Effector memory CD4-positive, alpha-beta T cell (primary cell): Measurements from ENCODE around the gene ERGIC1.

Experiments
- DNase-seq, 3 donors: peaks; one replicate each; pipeline ENCODE4 v3.0.0-alpha.2; 2020
- H3K27ac ChIP-seq: 2 replicates; pipeline ENCODE4 v1.7.0; 2013; ENCODE audit warnings: mild to moderate bottlenecking, low read length, moderate library complexity; ENCODE audit not compliant: insufficient read depth, poor library complexity, severe bottlenecking
- H3K27me3 ChIP-seq: replicated peaks from 2 replicates; pipeline ENCODE4 v1.7.0; 2013; ENCODE audit warnings: mild to moderate bottlenecking, low read length; ENCODE audit not compliant: insufficient read depth, control insufficient read depth, poor library complexity, severe bottlenecking
- H3K36me3 ChIP-seq: 2 replicates; pipeline ENCODE4 v1.7.0; 2013; ENCODE audit warnings: mild to moderate bottlenecking, low read length, moderate library complexity; ENCODE audit not compliant: control insufficient read depth, insufficient read depth
- H3K4me1 ChIP-seq: 2 replicates; pipeline ENCODE4 v1.7.0; 2013; ENCODE audit warnings: low read length, mild to moderate bottlenecking; ENCODE audit not compliant: control insufficient read depth, insufficient read depth, poor library complexity, severe bottlenecking
- H3K4me3 ChIP-seq: 2 replicates; pipeline ENCODE4 v1.7.0; 2013; ENCODE audit warnings: low read length, low read depth, mild to moderate bottlenecking; ENCODE audit not compliant: insufficient read depth, poor library complexity, severe bottlenecking
- H3K9me3 ChIP-seq: 2 replicates; pipeline ENCODE4 v1.7.0; 2013; ENCODE audit warnings: mild to moderate bottlenecking, low read length, moderate library complexity; ENCODE audit not compliant: control insufficient read depth

ERGIC1 gene

DNA sequence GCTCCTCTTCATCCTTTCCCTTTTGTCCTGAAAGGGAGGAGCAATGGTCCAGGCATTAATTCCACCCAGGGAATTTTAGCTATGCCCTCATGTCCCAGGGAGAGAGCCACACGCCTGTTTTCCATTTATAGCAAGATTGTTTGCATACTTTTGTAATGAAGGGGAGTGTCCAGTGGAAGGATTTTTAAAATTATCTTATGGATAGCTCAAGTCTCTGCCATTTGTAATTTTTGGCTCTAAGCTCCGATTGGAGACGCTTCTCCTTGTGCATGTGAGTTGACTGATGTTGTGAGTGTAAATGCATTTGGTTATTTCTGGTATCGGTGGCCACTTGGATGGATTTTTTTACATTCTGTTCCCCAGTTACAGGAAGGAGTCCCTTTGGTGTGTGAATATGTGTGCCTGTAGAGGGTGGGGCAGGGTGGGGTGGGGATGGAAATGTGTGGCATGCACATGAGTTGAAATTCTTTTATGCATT is 118.0 kb downstream of the ERGIC1 start:
- Histone ChIP-seq H3K27me3 (no peaks in the 10 kb centered on the region), H3K36me3 (peaks cover 14% of the 10 kb centered on the region), H3K9me3 (no peaks in the 10 kb centered on the region), H3K4me3 (no peak overlapping the region), H3K27ac (no peak overlapping the region), H3K4me1 (no peaks in the 10 kb centered on the region)
- DNase-seq = no peak

GRCh38 chr5:172953776-172954675 is 120.0 kb downstream of the ERGIC1 start:
- no peak overlapping the region for H3K27ac ChIP-seq
- DNase-seq = no peak

GRCh38 chr5:172954751-172955159 is 120.7 kb downstream of the ERGIC1 start:
- peaks cover 14% of the 10 kb centered on the region for H3K36me3 ChIP-seq
- H3K27me3 ChIP-seq = no peaks in the 10 kb centered on the region
- no peaks in the 10 kb centered on the region for H3K9me3 ChIP-seq
- peaks cover 3% of the 10 kb centered on the region for H3K4me1 ChIP-seq
- DNase-seq = no peak
- H3K4me3 ChIP-seq = no peak overlapping the region
- H3K27ac ChIP-seq = no peak overlapping the region

More at GRCh38 chr5:172953776-172954675, 120.0 kb downstream of the ERGIC1 start:
- no peak overlapping the region for H3K4me3 ChIP-seq
- peaks cover 3% of the 10 kb centered on the region for H3K4me1 ChIP-seq
- no peaks in the 10 kb centered on the region for H3K9me3 ChIP-seq
- H3K36me3 ChIP-seq = peaks cover 14% of the 10 kb centered on the region
- H3K27me3 ChIP-seq = no peaks in the 10 kb centered on the region

DNA sequence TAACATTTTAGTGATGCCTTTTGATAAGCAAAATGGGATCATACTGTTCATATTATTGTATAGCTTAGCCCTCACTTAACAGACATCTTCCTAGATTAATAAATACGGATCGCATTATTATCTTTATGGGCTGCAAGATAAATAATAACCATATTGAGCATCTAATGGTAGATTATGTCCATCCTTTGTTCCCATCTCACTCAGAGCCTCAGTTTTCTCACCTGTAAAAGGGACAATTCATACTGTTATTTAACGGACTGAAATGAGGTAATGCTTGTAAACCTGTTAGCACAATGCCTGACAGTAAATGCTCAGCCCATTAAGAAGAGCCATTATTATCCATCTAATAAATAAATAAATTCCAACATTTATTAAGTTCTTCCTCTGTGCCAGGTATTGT is 122.2 kb downstream of the ERGIC1 start:
- Histone ChIP-seq H3K27me3 (no peaks in the 10 kb centered on the region), H3K4me3 (no peak overlapping the region), H3K36me3 (peaks cover 7% of the 10 kb centered on the region), H3K4me1 (peaks cover 8% of the 10 kb centered on the region), H3K27ac (no peak overlapping the region), H3K9me3 (no peaks in the 10 kb centered on the region)
- no peak for DNase-seq

DNA sequence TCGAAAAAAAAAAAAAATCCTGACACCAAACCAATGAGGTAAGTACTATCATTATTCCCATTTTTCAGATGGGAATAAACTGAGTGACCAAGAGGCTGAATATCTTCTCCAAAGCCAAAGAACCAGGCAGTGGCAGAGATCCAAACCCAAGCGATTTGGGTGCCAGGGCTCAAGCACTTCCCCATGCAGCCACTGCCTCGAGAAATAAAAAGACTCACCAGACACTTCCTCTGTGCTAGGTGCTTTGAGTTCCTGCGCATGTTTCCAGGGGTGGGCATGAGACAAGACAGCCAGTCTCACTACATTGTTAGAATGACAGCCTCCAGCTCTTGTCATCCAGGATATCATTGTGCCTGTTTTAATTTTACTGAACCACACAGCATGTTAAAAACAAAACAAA is 122.9 kb downstream of the ERGIC1 start:
- H3K27ac ChIP-seq = no peak overlapping the region
- H3K4me1 ChIP-seq = peaks cover 8% of the 10 kb centered on the region

DNA sequence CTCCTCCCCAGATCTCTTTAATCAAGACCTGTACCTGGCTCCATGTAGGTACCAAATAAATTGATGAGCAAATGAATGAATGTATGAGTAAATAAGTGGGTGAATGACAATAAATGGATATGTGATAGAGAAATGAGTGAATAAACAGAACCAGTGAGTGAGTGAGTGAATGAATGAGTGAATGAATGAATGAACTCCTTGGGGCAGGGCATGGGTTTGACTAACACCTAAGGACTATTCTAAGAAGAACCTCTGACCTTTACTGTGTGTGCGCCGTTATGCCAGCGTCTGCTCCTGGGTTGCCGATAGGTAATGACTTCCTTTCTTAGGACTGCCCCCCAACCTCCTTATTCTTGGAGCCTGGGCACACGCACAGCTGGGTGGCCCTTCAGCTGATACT is 123.4 kb downstream of the ERGIC1 start:
- Histone ChIP-seq H3K27me3 (no peaks in the 10 kb centered on the region), H3K4me1 (peaks cover 8% of the 10 kb centered on the region), H3K27ac (no peak overlapping the region)

More for the DNA sequence above, 122.9 kb downstream of the ERGIC1 start:
- no peak overlapping the region for H3K4me3 ChIP-seq
- DNase-seq = no peak
- H3K9me3 ChIP-seq = no peaks in the 10 kb centered on the region
- no peaks in the 10 kb centered on the region for H3K36me3 ChIP-seq
- H3K27me3 ChIP-seq = no peaks in the 10 kb centered on the region

DNA sequence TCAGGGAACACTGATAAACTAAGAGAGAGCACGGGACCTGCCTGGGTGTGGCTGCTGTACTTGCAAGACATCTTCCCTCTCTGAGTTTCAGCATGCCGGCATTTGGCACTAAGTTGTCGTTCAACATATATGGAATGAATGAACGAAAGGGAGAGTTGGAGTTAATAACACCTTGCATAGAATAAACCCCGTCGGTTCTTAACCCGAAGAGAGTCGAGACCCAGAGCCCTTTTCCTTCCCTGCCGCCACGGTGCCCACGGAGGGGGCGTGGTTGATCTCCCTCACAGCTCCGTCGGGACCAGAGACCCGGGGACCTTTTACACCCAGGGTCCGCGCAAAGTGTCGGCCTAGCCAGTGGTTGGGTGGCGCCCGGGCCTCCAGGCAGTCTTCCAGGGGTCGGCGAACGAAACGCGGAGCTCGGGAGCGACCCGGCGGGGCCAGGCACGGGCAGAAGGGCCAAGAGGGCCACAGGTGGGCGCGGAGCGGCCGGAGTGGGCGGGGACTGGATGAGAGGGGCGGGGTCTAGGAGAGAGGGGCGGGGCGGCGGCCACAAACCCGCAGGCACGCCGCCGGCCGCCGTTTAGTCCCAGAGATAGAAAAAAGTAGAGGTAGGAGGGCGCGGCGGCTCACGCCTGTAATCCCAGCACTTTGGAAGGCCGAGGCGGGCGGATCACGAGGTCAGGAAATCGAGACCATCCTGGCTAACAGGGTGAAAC is 124.4 kb downstream of the ERGIC1 start:
- peaks cover 8% of the 10 kb centered on the region for H3K4me1 ChIP-seq
- peak; percentile 33 to 59 (median 43) for DNase-seq

More for the DNA sequence above, 123.4 kb downstream of the ERGIC1 start:
- no peak for DNase-seq
- Histone ChIP-seq H3K36me3 (no peaks in the 10 kb centered on the region), H3K9me3 (no peaks in the 10 kb centered on the region), H3K4me3 (no peak overlapping the region)

DNA sequence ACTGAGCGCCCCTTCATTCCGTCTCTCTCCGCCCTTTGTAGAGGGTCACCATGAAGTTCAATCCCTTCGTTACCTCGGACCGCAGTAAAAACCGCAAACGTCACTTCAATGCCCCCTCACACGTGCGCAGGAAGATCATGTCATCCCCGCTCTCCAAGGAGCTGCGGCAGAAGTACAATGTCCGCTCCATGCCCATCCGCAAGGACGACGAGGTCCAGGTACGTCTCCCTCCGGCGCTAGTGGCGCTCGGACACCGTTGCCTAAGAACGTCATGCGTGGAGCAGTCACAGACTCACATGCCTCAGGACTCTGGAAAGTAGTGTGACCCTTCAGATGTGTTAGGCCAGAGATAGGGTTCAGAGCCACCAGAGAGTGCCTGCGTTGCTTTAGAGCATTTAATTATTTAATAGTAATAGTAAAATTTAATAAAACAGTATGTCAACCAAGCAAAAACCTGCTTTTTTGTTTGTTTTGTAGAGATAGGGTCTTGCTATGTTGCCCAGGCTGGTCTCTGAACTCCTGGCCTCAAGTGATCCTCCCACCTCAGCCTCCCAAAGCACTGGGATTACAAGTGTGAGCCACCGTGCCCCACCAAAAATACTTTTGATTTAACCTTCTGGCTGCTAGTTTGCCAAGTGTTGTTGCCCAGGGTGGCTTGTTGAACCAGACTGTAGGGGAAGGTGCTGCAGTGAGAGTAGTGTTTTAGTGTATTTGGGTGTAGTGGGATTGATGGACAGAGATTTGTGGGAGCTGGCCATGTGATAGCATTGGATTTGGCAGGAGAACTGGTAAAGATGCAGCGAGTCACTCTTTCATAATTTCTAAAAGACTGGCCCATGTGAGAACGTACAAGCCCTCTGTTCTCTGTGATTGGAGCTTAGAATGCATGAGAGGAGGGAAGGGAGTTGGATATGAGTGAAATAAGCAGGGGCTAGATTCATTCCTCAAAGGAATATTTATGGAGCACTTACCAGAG is 126.1 kb downstream of the ERGIC1 start:
- peak overlapping the region; percentile 72 for H3K27ac ChIP-seq
- DNase-seq = no peak
- H3K36me3 ChIP-seq = no peaks in the 10 kb centered on the region
- H3K9me3 ChIP-seq = no peaks in the 10 kb centered on the region
- H3K4me3 ChIP-seq = peak overlapping the region; percentile 68
- peaks cover 8% of the 10 kb centered on the region for H3K4me1 ChIP-seq
- H3K27me3 ChIP-seq = no peaks in the 10 kb centered on the region

More for the DNA sequence above, 124.4 kb downstream of the ERGIC1 start:
- H3K9me3 ChIP-seq = no peaks in the 10 kb centered on the region
- H3K27me3 ChIP-seq = no peaks in the 10 kb centered on the region
- no peaks in the 10 kb centered on the region for H3K36me3 ChIP-seq
- H3K27ac ChIP-seq = peak overlapping the region; percentile 72
- peak overlapping the region; percentile 68 for H3K4me3 ChIP-seq

GRCh38 chr5:172969921-172970320 is 135.9 kb downstream of the ERGIC1 start:
- DNase-seq = no peak
- no peak overlapping the region for H3K27ac ChIP-seq

More at GRCh38 chr5:172969921-172970320, 135.9 kb downstream of the ERGIC1 start:
- H3K36me3 ChIP-seq = no peaks in the 10 kb centered on the region
- H3K27me3 ChIP-seq = no peaks in the 10 kb centered on the region
- H3K4me3 ChIP-seq = no peak overlapping the region
- no peaks in the 10 kb centered on the region for H3K9me3 ChIP-seq
- H3K4me1 ChIP-seq = no peaks in the 10 kb centered on the region
